Stimulated activated CD4-positive, alpha-beta T cell treated with anti-CD3 and anti-CD28 coated beads, Interleukin-4, amount 100 ng/mL, for 1 hour (primary cell): ENCODE data around the gene PCCB.
"Not testable (repeated sequence)": the region's sequence is repeated elsewhere in the genome, so short reads cannot be mapped to it uniquely, and the experiment has no call there.

Experiments
- DNase-seq: peaks from one replicate; pipeline ENCODE4 v3.0.0-alpha.2; 2020

The PCCB gene

DNA sequence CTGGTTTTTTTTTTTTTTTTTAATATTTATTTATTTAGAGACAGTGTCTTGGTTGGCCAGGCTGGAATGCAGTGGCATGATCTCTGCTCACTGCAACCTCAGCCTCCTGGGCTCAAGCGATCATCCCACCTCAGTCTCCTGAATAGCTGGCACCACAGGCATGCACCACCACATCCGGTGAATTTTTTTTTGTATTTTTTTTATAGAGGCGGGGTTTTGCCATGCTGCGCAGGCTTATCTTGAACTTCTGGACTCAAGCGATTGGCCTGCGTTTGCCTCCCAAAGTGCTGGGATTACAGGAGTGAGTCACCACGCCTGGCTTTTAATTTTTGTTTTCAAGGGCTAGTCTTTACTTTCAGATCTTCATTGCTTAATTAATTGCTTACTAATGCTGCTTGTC is 13.1 kb downstream of the PCCB start:
- no peak for DNase-seq

DNA sequence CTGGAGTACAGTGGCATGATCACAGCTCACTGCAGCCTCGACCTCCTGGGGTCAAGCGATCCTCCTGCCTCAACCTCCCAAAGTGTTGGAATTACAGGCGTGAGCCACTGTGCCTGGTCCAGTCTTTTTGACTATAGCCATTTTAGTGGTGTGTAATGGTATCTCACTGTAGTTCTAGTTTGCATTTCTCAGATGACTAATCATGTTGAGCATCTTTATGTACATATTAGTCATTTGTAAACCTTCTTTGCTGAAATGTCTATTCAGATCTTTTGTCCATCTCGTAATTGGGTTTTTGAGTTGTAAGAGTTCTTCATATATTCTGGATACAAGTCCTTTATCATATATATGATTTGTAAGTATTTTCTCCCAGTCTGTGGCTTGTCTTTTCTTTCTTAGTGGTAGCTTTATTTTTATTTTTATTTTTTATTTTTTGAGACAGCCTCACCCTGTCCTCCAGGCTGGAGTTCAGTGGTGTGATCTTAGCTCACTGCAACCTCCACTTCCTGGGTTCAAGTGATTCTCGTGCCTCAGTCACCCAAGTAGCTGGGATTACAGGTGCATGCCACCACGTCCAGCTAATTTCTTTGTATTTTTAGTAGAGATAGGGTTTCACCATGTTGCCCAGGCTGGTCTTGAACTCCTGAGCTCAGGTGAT is 16.5 kb downstream of the PCCB start:
- DNase-seq, result not testable (repeated sequence)

DNA sequence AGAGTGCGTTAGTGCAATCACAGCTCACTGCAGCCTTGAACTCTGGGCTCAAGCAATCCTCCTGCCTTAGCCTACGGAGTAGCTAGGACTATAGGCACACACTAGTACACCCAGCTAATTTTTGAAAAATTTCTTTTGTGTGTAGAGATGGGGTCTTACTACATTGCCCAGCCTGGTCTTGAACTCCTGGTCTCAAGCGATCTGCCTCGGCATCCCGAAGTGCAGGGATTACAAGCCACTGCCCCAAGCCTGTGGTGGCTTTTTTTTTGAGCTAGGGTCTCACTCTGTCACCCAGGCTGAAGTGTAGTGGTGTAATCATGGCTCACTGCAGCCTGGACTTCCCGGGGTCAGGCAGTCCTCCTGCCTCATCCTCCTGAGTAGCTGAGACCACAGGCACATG is 17.1 kb downstream of the PCCB start:
- DNase-seq, result no peak

DNA sequence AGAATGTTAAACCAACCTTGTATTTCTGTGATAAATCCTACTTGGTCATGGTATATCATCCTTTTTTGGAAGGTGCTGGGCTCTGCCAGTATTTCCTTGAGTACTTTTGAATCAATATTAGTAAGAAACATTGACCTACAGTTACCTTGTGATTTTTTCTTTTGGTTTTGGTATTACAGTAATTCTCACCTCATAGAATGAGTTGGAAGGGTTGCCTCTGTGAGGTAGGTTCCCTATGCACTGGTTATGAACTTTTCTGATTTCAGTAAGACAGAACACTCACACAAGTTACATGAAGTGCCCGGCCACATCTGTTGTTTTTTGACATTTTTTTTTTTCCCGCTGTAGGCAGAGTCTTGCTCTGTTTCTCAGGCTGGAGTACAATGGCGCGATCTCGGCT is 20.0 kb downstream of the PCCB start:
- DNase-seq, result no peak

DNA sequence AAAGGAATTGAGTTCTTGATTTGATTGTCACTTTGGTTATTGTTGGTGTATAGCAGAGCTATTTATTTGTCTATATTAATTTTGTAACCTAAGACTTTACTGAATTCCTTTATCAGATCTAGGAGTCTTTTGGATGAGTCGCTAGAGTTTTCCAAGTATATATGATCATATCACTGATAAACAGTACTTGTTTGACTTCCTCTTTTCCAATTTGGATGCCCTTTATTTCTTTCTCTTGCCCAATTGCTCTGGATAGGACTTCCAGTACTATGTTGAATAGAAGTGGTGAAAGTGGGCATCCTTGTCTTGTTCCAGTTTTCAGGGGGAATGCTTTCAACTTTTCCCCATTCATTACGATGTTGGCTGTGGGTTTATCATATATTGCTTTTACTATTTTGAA is 21.5 kb downstream of the PCCB start:
- DNase-seq, result not testable (repeated sequence)

DNA sequence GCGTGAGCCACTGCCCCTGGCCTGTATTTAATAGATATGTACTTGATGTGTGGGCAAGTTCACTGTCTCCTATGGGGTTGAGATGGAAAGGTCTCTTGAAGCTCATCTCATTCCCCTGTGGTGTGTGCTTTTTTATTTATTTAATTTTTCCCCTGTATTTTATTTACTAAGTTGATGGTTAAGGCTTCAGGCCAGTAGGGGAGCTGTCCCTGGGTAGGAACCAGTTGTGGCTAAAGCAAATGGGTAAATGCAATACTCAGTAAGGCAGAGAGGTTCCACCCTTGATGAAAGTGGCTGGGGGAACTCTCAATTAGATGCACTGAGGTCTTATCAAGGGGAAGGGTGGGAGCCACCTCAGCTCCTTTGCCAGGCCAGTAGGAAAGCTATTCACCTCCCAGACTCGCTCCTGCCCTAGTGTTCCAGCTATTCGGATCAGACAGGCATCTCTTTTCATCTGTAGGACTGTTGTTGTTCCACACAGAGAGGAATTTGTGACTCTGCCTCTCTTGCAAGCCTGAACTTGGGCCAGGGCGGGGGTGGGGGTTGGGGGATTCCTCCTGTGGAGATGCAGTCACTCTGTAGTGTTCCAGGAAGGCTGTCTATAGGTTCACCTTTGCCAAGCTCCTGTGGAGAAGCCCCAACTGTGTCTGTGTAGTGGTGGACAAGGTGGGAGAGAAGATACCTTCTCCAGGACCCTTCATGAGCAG is 26.1 kb downstream of the PCCB start:
- no peak for DNase-seq

DNA sequence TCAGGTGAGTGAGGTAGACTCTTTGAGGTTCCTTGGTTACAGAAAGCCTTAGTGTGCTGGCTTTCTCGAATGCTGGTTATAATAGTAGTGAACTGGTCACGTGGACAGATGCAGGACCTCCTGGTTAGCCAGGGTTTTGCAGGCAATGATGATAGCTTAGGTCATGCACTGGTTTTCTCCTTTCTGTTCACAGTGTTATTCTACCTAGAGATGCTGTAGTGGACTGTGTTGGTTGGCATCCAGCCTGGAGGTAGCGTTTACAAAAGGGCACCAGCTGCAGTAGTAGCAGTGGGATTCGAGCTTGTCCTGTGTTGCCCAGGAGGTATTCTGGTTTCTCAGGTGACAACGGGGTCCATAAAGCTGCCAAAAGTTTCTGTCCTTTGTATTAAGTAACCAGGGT is 27.0 kb downstream of the PCCB start:
- no peak for DNase-seq

DNA sequence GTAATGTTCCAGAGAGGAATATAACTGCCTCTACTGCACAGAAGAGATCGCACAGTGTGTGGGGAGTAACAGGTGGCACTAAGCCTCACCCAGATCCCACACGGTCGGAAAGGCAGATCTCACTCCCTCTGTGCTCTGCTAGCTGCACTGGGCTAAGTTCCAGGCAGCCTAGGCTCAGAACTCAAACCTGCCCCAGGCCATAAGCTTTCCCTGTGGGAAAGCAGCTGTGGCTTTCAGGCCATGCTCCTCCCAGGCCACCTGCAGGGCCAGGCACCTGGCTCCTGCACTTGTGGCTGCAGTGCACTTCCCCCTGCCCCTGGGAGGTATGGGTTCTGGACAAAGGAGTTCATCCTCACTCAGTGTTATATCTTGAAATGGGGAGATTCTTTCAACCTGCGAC is 27.5 kb downstream of the PCCB start:
- no peak for DNase-seq

DNA sequence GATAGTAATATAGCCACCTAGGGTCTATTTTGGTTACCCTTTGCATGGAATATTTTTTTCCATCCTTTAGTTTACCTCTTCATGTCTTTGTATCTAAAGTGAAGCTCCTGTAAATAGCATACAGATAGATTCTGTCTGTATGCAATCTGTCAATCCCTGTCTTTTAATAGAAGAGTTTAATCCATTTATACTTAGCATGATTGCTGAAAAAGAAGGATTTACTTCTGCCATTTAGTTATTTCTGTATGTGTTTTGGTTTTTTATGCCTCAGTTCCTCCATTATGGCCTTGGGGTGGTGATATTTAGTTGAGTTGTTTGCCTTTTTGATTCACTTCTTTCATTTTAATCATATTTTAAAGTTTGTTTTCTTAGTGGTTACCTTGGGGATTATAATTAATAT is 29.0 kb downstream of the PCCB start:
- no peak for DNase-seq

DNA sequence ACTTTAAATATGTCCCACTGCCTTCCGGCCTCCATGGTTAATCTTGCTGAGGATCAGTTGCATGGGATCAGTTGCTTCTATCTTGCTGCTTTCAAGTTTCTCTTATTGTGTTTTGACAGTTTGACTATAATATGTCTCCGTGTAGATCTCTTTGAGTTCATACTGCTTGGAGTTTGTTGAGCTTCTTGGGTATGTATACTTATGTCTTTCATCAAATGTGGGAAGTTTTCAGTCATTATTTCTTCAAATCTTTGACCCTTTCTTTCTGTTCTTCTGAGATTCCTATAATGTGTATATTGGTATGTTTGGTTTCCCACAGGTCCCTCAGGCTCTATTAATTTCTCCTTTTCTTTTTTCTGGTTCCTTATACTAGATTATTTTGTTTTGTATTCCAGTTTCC is 30.8 kb downstream of the PCCB start:
- no peak for DNase-seq

DNA sequence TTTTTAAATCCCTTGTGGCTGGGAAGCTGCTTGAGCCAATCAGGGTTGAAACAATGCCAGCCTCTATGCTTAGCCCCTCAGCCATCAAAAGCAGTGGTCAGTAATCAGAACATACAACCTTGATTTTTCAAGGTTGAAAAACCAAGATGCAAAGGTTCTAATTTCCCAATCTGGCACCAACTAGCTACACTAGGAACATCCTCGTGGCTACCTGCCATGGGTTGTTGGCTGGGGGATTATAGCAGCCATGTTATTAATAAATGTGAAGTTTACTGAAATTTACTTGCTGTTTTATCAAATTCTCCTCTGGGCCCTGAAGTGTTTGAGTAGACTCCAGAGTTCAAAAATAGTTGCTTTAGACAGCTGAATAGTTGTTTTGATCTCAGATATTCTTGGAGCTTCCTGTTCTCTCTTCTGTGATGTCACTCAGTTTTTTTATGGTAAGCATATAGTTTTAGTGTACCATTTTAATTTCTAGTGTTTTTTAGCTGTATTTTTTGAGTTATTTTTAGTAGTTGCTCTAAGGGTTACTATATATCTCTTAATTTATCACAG is 31.9 kb downstream of the PCCB start:
- no peak for DNase-seq

DNA sequence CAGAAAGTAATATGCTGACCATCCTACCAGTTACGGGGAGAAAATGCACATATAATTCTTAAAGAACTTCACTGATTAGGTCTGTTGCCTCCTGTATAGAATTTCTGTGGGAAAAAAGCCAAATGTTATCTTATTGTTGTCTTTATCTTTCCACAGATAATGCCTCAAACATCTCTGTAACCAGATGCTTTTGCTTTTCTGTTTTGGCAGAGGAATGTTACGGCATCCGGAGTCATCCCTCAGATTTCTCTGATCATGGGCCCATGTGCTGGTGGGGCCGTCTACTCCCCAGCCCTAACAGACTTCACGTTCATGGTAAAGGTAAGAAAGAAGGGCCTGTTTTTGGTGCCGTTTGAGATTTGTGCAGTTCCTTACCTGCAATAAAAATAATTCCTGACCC is 33.5 kb downstream of the PCCB start:
- no peak for DNase-seq

DNA sequence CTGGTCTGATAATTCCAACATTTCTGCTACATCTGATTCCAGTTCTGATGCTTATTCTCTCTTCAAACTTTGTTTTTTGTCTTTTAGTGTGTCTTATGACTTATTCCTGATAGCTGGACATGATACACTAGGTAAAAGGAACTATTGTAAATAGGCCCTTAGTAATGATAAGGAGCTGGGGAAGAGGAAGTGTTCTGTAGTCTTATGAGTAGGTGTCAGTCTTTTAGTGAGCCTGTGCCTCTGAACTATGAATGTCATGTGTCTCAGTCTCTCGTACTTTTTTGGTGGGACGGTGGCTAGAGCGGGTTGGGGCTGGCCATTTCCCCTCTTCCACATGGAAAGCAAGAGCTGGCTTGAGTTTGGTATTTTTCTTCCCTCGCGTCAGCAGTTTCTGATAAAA is 41.2 kb downstream of the PCCB start:
- DNase-seq, result no peak

DNA sequence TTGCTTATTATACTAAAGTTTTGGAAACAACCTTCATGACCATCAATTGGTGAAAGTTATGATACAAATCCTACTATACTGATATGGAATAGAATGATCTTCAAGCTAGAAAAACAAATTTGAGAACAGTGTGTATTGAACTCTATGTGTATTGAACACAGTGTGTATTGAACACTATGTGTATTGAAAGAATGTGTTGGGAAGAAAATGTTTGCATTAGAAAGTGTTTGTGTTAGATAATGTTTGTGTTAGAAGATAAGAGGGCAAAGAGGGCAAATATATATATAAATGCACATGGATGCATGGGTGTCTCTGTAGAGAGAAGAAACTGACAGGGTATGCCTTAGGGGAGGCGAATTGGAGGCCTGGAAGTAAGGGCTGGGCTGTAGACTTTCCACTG is 42.4 kb downstream of the PCCB start:
- no peak for DNase-seq

DNA sequence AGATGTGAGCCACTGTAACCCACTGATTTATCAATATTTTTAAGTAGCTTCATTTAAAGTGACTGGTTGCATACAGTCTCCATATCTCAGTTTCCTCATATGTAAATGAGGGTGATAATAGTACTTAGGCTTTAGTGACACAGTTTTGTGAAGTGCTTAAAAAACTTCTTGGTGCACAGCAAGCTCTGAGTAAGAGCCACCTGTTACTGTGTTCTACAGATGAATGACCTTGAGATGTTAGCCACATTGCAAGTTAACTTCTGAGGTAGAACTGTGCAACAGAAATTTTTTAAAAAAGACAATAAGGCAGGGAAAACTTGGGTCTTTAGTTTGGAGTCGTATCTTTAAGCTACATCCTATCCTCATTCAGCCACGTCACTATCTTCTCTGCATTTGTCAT is 43.1 kb downstream of the PCCB start:
- DNase-seq, result no peak

DNA sequence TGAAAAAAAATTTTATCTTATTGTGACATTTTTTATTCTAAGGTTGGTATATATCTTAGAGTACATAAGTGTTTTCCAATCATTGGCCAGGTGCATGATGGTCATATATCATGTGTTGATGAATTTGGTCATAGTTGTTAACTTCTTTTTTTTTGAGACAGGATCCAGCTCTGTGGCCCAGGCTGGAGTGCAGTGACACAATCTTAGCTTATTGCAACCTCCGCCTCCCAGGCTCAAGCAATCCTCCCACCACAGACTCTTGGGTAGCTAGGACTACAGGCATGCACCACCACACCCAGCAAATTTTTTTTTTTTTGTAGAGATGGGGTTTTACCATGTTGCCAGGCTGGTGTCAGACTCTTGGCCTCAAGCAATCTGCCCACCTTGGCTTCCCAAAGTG is 44.0 kb downstream of the PCCB start:
- DNase-seq, result no peak

DNA sequence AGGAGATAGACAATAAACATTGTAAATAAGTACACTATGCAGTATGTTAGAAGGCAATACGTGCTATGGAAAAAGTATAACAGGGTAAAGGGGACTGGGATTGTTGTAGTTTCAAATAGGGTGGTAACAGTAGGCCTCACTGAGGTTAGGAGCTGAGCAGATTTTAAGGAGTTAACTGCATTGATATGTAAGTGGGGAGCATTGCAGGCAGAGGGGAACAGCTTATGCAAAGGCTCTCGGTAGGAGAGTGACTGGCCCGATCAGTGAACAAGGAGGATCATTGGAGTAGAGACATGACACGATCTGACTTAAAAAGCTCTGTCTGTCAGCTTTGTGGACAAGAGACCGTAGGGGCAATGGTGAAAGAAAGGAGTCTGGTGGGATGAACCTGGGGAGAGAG is 46.8 kb downstream of the PCCB start:
- DNase-seq, result no peak

DNA sequence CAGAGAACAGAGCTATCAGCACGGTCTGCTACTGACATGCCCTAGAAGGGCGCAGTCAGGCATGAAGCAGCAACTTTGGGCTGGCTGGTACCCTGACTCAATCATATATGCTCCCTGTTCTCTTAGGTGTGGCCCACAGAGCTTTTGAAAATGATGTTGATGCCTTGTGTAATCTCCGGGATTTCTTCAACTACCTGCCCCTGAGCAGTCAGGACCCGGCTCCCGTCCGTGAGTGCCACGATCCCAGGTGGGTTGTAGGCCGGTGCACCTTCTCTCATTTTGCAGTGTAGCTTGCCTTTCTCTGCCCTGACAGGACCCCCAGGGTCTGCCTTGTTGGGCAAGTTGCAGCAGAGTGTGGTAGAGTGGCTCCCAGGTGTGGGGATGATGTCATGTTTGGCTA is 47.7 kb downstream of the PCCB start:
- DNase-seq, result no peak

DNA sequence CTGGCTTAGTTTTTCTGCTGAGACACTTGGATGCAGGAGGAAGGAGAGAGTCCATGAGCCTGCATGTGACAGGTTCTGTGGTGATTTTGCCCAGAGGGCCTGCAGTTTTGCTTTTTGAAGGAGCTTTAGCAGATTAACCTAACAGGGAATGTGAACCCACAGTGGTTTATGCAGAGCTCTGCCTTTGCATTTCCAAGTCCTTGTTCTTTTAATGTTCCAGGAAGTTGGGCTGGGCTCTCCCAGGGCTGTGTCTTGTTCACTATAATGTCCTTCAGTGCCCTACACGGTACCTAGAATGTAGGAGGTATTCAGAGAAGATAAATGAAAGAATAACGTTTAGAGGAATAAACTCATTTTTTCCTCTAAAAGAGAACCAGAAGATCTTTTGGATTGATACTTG is 50.3 kb downstream of the PCCB start:
- DNase-seq, result no peak

DNA sequence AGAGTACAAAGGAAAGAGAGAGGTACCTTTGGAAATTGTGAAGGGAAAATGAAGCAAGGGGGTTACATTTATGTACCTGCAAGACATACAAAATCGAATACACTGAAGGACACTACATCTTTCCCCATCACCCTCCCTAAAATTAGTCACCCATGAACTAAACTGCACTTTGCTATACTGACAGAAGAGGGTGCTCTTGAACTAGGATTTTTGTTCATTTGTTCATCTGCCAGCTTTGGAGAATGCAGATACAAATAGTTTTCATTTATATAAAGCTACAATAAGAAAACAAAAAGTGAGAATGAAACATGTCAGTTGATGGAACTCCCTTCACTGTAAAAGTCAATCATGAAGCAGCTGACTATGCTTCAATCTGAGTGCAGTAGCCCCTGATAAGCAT is 55.7 kb downstream of the PCCB start:
- no peak for DNase-seq

DNA sequence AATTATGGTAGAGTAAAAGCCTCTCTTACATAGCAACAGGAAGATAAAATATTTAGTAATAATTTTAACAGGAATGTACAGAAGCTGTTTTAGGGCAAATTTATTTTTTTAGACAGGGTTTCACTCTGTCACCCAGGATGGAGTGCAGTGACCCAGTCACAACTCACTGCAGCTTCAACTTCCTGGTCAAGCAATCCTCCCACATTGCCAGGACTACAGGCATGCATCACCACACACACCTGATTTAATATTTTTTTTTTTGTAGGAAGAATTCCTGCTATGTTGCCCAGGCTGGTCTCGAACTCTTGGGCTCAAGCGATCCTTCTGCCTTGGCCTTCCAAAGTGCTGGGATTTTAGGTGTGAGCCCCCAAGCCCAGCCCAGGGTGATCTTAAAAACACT is 61.1 kb downstream of the PCCB start:
- no peak for DNase-seq

DNA sequence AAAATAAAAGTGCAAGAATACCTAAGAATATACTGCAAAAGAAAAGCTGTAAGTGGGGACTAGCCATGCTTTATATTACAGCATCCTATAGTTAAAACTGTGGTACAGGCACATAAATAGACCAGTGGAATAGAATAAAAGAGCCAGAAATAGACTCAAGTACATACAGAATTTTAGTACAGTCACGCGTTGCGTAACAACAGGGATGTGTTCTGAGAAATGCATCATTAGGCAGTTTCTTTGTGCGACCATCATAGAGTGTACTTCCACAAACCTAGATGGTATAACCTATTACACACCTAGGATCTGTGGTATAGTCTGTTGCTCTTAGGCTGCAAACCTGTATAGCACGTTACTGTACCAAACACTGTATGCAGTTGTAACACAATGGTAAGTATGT is 61.8 kb downstream of the PCCB start:
- no peak for DNase-seq

DNA sequence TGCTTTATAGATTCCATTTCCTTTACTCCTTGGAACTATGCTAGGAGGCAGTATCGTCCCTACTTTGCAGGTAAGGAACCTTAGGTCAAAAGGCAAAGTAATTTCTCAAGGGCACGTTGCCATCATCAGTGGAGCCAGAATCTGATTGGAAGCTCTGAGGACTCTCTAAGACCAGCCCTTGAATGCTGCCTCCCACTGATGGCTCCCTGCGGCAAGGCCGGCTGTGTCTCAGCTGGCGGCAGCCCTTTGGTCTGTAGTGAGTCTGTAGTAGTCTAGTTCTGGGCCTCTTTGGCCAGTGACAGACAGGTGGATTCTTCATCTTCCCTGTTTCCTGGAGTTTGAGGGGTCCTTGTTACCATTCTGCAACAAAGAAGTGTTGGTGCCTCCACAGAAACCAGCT is 76.2 kb downstream of the PCCB start:
- DNase-seq, result no peak

DNA sequence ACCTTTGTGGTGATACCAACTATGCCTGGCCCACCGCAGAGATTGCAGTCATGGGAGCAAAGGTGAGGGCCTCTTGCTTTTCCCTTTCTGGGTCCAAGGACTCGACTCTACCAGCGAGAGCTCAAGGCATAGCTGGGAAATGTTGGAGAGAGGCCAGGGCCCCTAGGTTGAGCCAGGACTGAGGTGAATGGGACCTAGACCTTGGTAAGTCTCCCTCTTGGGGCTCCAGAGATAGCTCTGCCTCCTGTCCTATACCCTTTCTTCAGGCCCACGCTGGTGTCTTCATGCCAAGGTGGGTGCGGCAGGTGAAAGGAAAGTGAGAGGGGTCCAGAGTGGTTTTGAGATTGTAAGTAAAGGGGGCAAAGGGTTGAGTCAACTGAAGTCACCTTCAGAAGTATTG is 77.5 kb downstream of the PCCB start:
- no peak for DNase-seq

DNA sequence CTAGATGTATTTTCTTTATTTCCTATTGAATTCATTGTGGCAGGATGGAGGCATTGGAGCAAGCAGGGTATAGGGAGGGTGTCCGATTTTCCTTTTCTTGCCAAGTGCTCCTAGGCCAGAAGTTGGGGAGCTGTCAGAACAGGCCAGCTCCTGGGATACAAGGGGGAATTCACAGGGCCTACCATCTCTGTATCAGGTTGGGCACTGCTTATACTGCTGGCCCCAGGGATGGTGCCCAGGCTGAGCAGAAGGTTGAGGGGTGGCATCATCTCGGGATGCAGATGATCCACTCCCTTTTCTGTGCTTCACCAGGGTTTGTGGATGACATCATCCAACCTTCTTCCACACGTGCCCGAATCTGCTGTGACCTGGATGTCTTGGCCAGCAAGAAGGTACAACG is 79.5 kb downstream of the PCCB start:
- DNase-seq, result no peak
